SK-N-MC (cell line): Measurements from ENCODE around the gene CROCC.

Experiments
- DNase-seq: peaks from one replicate; pipeline ENCODE4 v3.0.0-alpha.2; 2011; ENCODE audit warnings: low read depth, low spot score
- H3K27ac ChIP-seq: fragments of 200-600 bp; sonication (generic); 2 replicates; pipeline ENCODE4 v1.5.1; 2016; ENCODE audit warnings: mixed run types
- H3K36me3 ChIP-seq: fragments of 200-600 bp; sonication (generic); 2 replicates; pipeline ENCODE4 v1.6.1; 2017; ENCODE audit warnings: antibody characterized with exemption, low read length, mixed read lengths; ENCODE audit not compliant: insufficient read depth
- H3K4me3 ChIP-seq: fragments of 200-600 bp; sonication (generic); 2 replicates; pipeline ENCODE4 v1.5.1; 2016
- H3K9ac ChIP-seq: fragments of 200-600 bp; sonication (generic); 2 replicates; pipeline ENCODE4 v1.8.0; 2017; ENCODE audit warnings: mixed run types, mixed read lengths; ENCODE audit not compliant: insufficient read length
- H3K9me3 ChIP-seq: fragments of 200-600 bp; sonication (generic); 2 replicates; pipeline ENCODE4 v1.6.1; 2017; ENCODE audit warnings: low read depth, mild to moderate bottlenecking, antibody characterized with exemption, low read length, moderate library complexity, mixed read lengths
- EZH2 ChIP-seq: fragments of 200-600 bp; sonication (generic); IDR thresholded peaks from one replicate; pipeline ENCODE4 v1.6.1; 2017; ENCODE audit warnings: antibody characterized with exemption
- FOXP2 ChIP-seq: optimal IDR thresholded peaks from 2 replicates; pipeline ENCODE3; 2011; ENCODE audit warnings: mild to moderate bottlenecking, moderate library complexity; ENCODE audit not compliant: insufficient read depth; ENCODE audit errors: extremely low read length, control extremely low read depth
- POLR2AphosphoS5 ChIP-seq: IDR thresholded peaks from 2 replicates; pipeline ENCODE4 v1.6.1; 2012; ENCODE audit warnings: mild to moderate bottlenecking, low read depth, low read length, borderline replicate concordance

Gene CROCC

DNA sequence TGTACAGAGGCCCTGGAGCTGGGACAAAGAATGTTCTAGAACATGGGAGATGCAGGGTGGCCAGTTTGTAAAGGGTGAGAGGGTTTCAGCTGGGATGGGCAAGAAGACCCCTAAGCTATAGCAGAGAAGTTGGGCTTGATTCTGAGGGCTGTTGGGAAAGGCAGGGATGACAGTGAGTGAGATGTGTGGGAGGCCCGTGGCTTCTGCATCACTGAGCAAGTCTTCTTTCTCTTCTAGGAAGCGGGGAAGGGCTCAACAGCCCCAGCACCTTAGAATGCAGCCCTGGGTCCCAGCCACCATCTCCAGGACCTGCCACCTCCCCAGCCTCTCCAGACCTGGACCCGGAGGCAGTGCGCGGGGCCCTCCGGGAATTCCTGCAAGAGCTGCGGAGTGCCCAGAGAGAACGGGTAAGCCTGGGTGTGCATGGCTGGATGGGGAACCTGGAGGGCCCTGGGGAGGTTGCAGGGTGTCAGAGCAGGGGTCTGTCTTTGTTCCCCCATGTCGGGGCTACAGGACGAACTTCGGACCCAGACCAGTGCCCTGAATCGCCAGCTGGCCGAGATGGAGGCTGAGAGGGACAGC is 43.8 kb downstream of the CROCC start:
- DNase-seq, result no peak
- H3K36me3 ChIP-seq, result no peaks in the 10 kb centered on the region
- no peak for TF ChIP-seq POLR2AphosphoS5

DNA sequence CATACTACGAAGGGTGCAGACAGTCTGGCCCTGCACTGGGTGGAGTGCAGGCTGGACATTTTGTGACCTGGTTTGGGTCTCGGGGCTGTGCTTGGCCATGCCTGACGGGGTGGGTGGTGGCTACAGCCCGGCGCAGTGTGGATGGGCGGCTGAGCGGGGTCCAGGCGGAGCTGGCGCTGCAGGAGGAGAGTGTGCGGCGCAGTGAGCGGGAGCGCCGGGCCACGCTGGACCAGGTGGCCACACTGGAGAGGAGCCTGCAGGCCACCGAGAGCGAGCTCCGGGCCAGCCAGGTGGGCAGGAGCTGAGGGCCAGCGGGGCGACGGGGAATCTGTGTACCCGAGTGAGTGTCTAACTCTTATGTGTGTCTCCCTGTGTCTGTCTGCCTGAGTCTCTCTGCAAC is 44.6 kb downstream of the CROCC start:
- DNase-seq, result no peak
- H3K9ac ChIP-seq, result no peak overlapping the region
- TF ChIP-seq POLR2AphosphoS5 (no peak), FOXP2 (no peak), EZH2 (no peak)
- H3K27ac ChIP-seq, result no peak overlapping the region
- no peak overlapping the region for H3K4me3 ChIP-seq
- no peaks in the 10 kb centered on the region for H3K9me3 ChIP-seq
- H3K36me3 ChIP-seq, result no peaks in the 10 kb centered on the region

More for the DNA sequence above, 43.8 kb downstream of the CROCC start:
- Histone ChIP-seq H3K9ac (no peak overlapping the region), H3K4me3 (no peak overlapping the region), H3K27ac (no peak overlapping the region), H3K9me3 (no peaks in the 10 kb centered on the region)

DNA sequence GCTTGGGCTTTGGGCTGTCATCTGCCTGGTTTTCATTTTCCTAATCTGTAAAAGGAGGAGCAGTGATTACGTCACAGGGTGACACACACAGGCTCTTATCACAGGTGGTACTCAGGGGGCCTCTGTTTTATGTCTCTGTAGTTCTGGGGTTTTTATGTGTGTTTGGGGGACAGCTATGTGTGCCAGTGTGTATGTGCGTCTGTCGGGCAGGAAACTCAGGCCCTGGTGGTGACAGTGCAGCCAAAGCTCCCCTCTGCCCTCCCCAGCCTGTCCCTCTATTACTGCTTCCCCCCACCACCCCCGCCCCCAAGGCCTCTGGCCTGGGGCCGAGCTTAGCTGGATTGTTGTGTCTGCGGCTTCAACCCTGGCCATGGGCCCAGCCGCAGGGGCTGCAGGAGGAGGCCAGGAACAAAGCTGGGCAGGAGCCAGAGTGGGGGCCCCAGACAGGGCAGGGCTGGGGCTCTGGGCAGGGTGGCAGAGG is 45.4 kb downstream of the CROCC start:
- H3K9me3 ChIP-seq, result no peaks in the 10 kb centered on the region
- TF ChIP-seq POLR2AphosphoS5, result no peak
- no peak for TF ChIP-seq EZH2
- no peak overlapping the region for H3K4me3 ChIP-seq
- no peak overlapping the region for H3K27ac ChIP-seq
- no peaks in the 10 kb centered on the region for H3K36me3 ChIP-seq
- no peak for DNase-seq
- H3K9ac ChIP-seq, result no peak overlapping the region

DNA sequence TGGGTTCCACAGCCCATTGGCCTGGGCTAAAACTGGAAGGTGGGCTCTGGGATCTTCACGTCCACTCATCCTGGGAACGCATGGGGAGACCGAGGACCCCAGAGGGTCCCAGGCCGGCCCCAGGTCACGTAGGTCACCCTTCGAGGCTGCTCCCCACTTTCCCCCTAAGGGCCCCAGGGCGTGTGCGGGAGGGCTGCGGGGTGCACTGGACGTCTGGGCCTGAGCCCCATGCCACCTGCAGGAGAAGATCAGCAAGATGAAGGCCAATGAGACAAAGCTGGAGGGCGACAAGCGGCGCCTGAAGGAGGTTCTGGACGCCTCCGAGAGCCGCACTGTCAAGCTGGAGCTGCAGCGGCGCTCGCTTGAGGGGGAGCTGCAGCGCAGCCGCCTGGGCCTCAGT is 46.2 kb downstream of the CROCC start:
- no peak overlapping the region for H3K9ac ChIP-seq
- no peak for TF ChIP-seq POLR2AphosphoS5
- no peak for TF ChIP-seq EZH2
- no peak for TF ChIP-seq FOXP2
- no peak overlapping the region for H3K4me3 ChIP-seq
- no peaks in the 10 kb centered on the region for H3K9me3 ChIP-seq
- DNase-seq, result no peak
- no peaks in the 10 kb centered on the region for H3K36me3 ChIP-seq
- H3K27ac ChIP-seq, result no peak overlapping the region

DNA sequence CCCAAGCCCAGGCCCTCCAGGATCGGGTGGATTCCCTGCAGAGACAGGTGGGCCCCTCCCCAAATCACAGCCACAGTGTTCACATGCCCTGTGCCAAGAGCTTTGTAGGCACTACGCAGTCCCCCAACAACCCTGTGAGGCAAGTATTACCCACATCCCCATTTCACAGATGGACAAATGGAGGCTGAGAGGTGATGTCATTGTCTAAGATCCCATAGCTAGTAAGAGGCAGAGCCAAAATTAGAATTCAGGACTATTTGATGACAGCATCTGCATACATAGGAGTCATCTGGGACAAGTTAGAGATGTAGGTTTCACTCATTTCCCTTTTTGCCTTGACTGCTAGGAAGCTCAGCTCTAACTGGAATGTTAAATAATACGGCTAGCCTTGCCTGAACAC is 46.6 kb downstream of the CROCC start:
- Histone ChIP-seq H3K27ac (no peak overlapping the region), H3K9ac (no peak overlapping the region), H3K36me3 (no peaks in the 10 kb centered on the region), H3K9me3 (no peaks in the 10 kb centered on the region), H3K4me3 (no peak overlapping the region)
- no peak for DNase-seq
- no peak for TF ChIP-seq FOXP2
- no peak for TF ChIP-seq POLR2AphosphoS5
- TF ChIP-seq EZH2, result no peak

DNA sequence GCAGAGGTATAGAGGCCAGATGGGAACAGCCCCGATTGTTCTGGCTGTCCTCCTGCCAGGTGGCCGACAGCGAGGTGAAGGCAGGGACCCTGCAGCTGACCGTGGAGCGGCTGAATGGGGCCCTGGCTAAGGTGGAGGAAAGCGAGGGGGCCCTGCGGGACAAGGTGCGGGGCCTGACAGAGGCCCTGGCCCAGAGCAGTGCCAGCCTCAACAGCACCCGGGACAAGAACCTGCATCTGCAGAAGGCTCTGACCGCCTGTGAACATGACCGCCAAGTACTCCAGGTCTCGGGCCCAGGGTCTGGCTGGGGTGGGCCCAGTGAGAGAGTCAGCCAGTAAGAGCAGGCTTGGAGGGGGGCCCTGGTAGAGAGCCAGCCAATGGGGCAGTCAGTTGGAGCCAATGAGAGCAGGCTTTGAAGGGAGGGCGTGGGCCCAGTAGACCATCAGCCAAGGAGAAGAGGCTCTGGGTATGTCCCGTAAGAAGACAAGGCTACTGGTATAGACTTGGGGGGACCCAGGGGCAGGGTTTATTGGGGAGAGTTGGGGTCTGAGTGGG is 47.4 kb downstream of the CROCC start:
- no peak for DNase-seq
- TF ChIP-seq EZH2 (no peak), POLR2AphosphoS5 (no peak), FOXP2 (no peak)
- H3K9me3 ChIP-seq, result no peaks in the 10 kb centered on the region
- H3K36me3 ChIP-seq, result no peaks in the 10 kb centered on the region
- no peak overlapping the region for H3K4me3 ChIP-seq
- H3K27ac ChIP-seq, result no peak overlapping the region
- no peak overlapping the region for H3K9ac ChIP-seq

DNA sequence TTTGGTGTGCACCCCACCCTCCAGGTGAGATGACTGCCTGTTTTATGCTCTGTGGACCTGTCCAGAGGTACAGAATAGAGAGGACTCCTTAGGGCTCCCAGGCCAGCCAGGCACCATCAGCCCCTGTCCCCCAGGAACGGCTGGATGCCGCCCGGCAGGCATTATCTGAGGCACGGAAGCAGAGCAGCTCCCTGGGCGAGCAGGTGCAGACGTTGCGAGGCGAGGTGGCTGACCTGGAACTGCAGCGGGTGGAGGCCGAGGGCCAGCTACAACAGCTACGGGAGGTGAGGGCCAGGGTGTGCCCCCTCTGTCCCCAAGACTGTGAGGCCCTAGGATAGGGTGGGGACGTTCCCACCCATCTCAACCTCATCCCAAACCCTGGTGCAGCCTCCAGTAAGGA is 47.9 kb downstream of the CROCC start:
- H3K9me3 ChIP-seq, result no peaks in the 10 kb centered on the region
- no peak for DNase-seq
- H3K27ac ChIP-seq, result no peak overlapping the region
- H3K36me3 ChIP-seq, result no peaks in the 10 kb centered on the region
- no peak overlapping the region for H3K9ac ChIP-seq
- no peak overlapping the region for H3K4me3 ChIP-seq
- TF ChIP-seq POLR2AphosphoS5, result no peak
- no peak for TF ChIP-seq FOXP2
- TF ChIP-seq EZH2, result no peak

DNA sequence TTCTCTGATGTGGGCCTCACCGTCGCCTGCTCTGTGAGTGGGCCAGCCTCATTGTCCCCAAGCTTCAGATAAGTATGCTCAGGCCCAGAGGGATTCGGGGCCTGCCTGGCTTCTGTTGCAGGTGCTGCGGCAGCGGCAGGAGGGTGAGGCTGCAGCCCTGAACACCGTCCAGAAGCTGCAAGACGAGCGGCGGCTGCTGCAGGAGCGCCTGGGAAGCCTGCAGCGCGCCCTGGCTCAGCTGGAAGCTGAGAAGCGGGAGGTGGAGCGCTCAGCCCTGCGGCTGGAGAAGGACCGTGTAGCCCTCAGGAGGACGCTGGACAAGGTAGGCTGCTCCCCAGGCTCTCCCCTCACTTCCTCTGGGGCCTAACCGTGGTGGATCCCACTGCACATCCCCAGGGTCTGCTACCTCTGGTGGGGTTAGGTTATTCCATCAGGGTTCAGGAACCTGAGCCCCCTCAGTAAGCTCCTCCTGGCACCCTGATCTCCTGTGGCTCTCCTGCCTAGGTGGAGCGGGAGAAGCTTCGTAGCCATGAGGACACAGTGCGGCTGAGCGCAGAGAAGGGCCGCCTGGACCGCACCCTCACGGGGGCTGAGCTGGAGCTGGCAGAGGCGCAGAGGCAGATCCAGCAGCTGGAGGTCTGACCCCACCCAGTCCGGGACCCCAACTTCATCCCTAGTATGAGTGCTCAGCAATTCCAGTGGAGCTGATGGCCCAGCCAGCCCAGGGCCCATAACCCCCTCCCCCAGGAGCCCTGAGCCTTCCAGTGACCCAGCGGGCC is 48.6 kb downstream of the CROCC start:
- Histone ChIP-seq H3K4me3 (no peak overlapping the region), H3K27ac (no peak overlapping the region), H3K36me3 (no peaks in the 10 kb centered on the region), H3K9ac (no peak overlapping the region), H3K9me3 (no peaks in the 10 kb centered on the region)
- no peak for DNase-seq
- no peak for TF ChIP-seq FOXP2
